Lower lobe of right lung (tissue), 2 donors: ENCODE measurements around the gene METTL6. TPM values are rescaled to one million over a fixed set of nuclear protein-coding genes. Genes with fewer than 3 reads are reported as not detected.

ENCODE experiments used
- ATAC-seq, 2 donors: fragments of 200-7000 bp; cut with Tn5 transposase; one replicate each; pipeline ENCODE4 v1.9.1; 2020 to 2022; ENCODE audit warnings: mild to moderate bottlenecking in 2 of 2, moderate library complexity in 2 of 2
- DNase-seq: peaks from one replicate; pipeline ENCODE4 v3.0.0-alpha.2; 2020
- H3K27ac ChIP-seq: fragments of 200-600 bp; one replicate; pipeline ENCODE4 v1.8.0; 2022
- H3K27me3 ChIP-seq: fragments of 200-600 bp; one replicate; pipeline ENCODE4 v1.8.0; 2022; ENCODE audit warnings: low read depth
- H3K36me3 ChIP-seq: fragments of 200-600 bp; one replicate; pipeline ENCODE4 v1.8.0; 2022; ENCODE audit warnings: mild to moderate bottlenecking
- H3K4me1 ChIP-seq: fragments of 200-600 bp; one replicate; pipeline ENCODE4 v1.8.0; 2022
- H3K4me3 ChIP-seq: fragments of 200-600 bp; one replicate; pipeline ENCODE4 v1.8.0; 2022; ENCODE audit warnings: mild to moderate bottlenecking
- H3K9me3 ChIP-seq: fragments of 200-600 bp; one replicate; pipeline ENCODE4 v1.8.0; 2022
- CTCF ChIP-seq: fragments of 200-600 bp; IDR thresholded peaks from one replicate; pipeline ENCODE4 v1.8.0; 2022; ENCODE audit warnings: antibody characterized with exemption, mild to moderate bottlenecking
- intact Hi-C: fragments of 100-400 bp; cut with DNase I; formaldehyde crosslinking; loops from one replicate; pipeline ENCODE4 v1.11.0; 2022
- total RNA-seq: library from RNA; stranded (reverse); fragmentation: NEBNext Ultra II Directional; extraction: Animal tissue kit (Norgen Biotek cat#: 25700); gene quantifications from one replicate; pipeline ENCODE4 v1.2.1, GENCODE V29; 2021
- donor health status: DM: no; HTN: yes; CAD: no; lungs with severe emphysema.

METTL6 gene
- total RNA-seq, 1 donor from 2014 or later, result 18.1 TPM

GRCh38 chr3:15360788-15361493, 66.4 kb downstream of the METTL6 start:
- H3K9me3 ChIP-seq, result no peaks in the 10 kb centered on the region
- TF ChIP-seq CTCF, result no peak
- ATAC-seq, result no peak
- H3K27ac ChIP-seq, result peak overlapping the region; percentile 54
- intact Hi-C loops, result no loop called here
- peaks cover 23% of the 10 kb centered on the region for H3K4me1 ChIP-seq
- no peaks in the 10 kb centered on the region for H3K36me3 ChIP-seq
- no peak overlapping the region for H3K4me3 ChIP-seq
- DNase-seq, result no peak
- H3K27me3 ChIP-seq, result no peaks in the 10 kb centered on the region

Other genes starting within 250 kb of the METTL6 start
- 49.4 TPM for gene CAPN7, start 221.3 kb downstream of the METTL6 start, total RNA-seq
- 106 TPM for gene SH3BP5, start 95.0 kb downstream of the METTL6 start, total RNA-seq
- gene EAF1, start 54 bp upstream of the METTL6 start, total RNA-seq, result 25.6 TPM
- gene COLQ, start 94.2 kb upstream of the METTL6 start, total RNA-seq, result 2.0 TPM
- 21.2 TPM for gene HACL1, start 174.0 kb upstream of the METTL6 start, total RNA-seq
- 24.2 TPM for gene BTD, start 174.2 kb upstream of the METTL6 start, total RNA-seq